Measurements from ENCODE around the gene VSIG8.

Gene VSIG8

GRCh38 chr1:159883134-159883533 lies 20.7 kb upstream of the VSIG8 start:
- no peak for DNase-seq

GRCh38 chr1:159882527-159882862 lies 20.0 kb upstream of the VSIG8 start:
- no peak for DNase-seq

- DNase-seq = peak; percentile 96
Observed at GRCh38 chr1:159881622-159882526, 19.4 kb upstream of the VSIG8 start.

- DNase-seq = no peak
Observed at GRCh38 chr1:159880430-159880829, 18.0 kb upstream of the VSIG8 start.

- no peak for DNase-seq
Observed at GRCh38 chr1:159879977-159880376, 17.5 kb upstream of the VSIG8 start.

- no peak for DNase-seq
Observed at GRCh38 chr1:159879136-159879535, 16.7 kb upstream of the VSIG8 start.

- no peak for DNase-seq
Observed at GRCh38 chr1:159877695-159878444, 15.4 kb upstream of the VSIG8 start.

- no peak for DNase-seq
Observed at GRCh38 chr1:159873530-159874143, 11.2 kb upstream of the VSIG8 start.

GRCh38 chr1:159872891-159873290 lies 10.4 kb upstream of the VSIG8 start:
- no peak for DNase-seq

GRCh38 chr1:159870704-159871103 lies 8.2 kb upstream of the VSIG8 start:
- no peak for DNase-seq

GRCh38 chr1:159869607-159870006 lies 7.2 kb upstream of the VSIG8 start:
- DNase-seq = no peak

GRCh38 chr1:159869173-159869572 lies 6.7 kb upstream of the VSIG8 start:
- no peak for DNase-seq

GRCh38 chr1:159868766-159869165 lies 6.3 kb upstream of the VSIG8 start:
- no peak for DNase-seq

- peak; percentile 99 for DNase-seq
Observed at GRCh38 chr1:159867664-159868026, 5.2 kb upstream of the VSIG8 start.

- DNase-seq = no peak
Observed at GRCh38 chr1:159866905-159867663, 4.6 kb upstream of the VSIG8 start.

GRCh38 chr1:159866066-159866465 lies 3.6 kb upstream of the VSIG8 start:
- no peak for DNase-seq

GRCh38 chr1:159864262-159864661 lies 1.8 kb upstream of the VSIG8 start:
- DNase-seq = no peak

GRCh38 chr1:159862031-159862430 lies 426 bp downstream of the VSIG8 start:
- DNase-seq = no peak

GRCh38 chr1:159861218-159861617 lies 1.2 kb downstream of the VSIG8 start:
- no peak for DNase-seq

GRCh38 chr1:159860456-159860855 lies 2.0 kb downstream of the VSIG8 start:
- DNase-seq = no peak

GRCh38 chr1:159859767-159860322 lies 2.6 kb downstream of the VSIG8 start:
- DNase-seq = no peak

- DNase-seq = no peak
Observed at GRCh38 chr1:159857889-159858288, 4.6 kb downstream of the VSIG8 start.

- DNase-seq = no peak
Observed at GRCh38 chr1:159856576-159856975, 5.9 kb downstream of the VSIG8 start.

All from DMS153 (cell line).